Measurements from ENCODE around the gene DLEC1. TPM values are rescaled to one million over a fixed set of nuclear protein-coding genes. Genes with fewer than 3 reads are reported as not detected.

Gene DLEC1
- total and polyA plus RNA-seq, 2 donors (not counting 1 experiment from before 2014, with no cell fraction given): under 0.01 to 0.02 TPM

DNA sequence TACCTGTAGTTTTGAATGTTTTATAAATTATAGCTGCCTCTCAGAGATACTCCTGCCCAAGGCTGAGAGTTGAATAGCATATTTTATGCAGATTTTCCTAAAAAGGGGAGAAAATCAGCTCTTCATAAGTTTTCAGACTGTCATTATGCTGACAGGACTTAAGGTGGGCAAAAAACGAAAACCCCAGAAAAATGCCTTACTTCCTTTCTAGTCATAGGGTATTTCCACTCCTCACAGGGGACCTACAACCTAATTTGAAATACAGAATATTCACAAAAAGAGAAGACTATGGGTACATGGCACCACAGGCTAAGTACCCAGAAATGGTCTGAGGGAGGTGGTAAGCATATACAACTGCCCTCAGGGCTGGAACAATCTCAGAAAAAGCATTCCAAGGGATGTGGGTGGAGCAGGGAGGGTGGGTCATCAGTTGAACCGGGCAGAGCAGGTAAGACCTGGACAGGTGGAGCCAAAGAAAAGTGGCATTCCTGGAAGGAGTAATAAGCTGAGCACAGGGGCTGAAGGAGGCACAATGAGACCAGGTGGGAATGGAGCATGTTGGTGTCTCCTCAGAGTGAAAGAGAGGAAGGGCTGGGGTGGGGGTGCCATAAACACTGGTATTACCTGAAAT, 115.7 kb downstream of the DLEC1 start:
- Histone ChIP-seq H3K9ac (ENCODE audit: insufficient read depth, low read length) (no peak overlapping the region), H3K4me1 (ENCODE audit: control insufficient read depth, extremely low read depth, insufficient read depth, low read length) (no peaks in the 10 kb centered on the region), H2AFZ (ENCODE audit: low read length) (no peak overlapping the region), H3K27ac (ENCODE audit: insufficient read depth, low read length) (no peak overlapping the region), H4K20me1 (ENCODE audit: control insufficient read depth, extremely low read depth, insufficient read depth, low read length) (no peaks in the 10 kb centered on the region), H3K27me3 (ENCODE audit: control insufficient read depth, insufficient read depth, low read length) (no peaks in the 10 kb centered on the region), H3K4me2 (ENCODE audit: extremely low read depth, insufficient read depth, low read length) (no peak overlapping the region), H3K9me3 (ENCODE audit: control insufficient read depth, insufficient read depth, low read depth, low read length) (no peaks in the 10 kb centered on the region), H3K4me3 (replicated peaks in 1 of 4; ENCODE audit: control extremely low read depth in 1 of 4, insufficient read depth in 1 of 4, low read depth in 3 of 4, low read length in 4 of 4) (no peak overlapping the region), H3K79me2 (ENCODE audit: control insufficient read depth, insufficient read depth, low read length) (no peaks in the 10 kb centered on the region), H3K36me3 (ENCODE audit: control insufficient read depth, insufficient read depth, low read length) (no peaks in the 10 kb centered on the region)
- no peak for DNase-seq (ENCODE audit: low read depth in 2 of 2)
- TF ChIP-seq, protein P1, sequence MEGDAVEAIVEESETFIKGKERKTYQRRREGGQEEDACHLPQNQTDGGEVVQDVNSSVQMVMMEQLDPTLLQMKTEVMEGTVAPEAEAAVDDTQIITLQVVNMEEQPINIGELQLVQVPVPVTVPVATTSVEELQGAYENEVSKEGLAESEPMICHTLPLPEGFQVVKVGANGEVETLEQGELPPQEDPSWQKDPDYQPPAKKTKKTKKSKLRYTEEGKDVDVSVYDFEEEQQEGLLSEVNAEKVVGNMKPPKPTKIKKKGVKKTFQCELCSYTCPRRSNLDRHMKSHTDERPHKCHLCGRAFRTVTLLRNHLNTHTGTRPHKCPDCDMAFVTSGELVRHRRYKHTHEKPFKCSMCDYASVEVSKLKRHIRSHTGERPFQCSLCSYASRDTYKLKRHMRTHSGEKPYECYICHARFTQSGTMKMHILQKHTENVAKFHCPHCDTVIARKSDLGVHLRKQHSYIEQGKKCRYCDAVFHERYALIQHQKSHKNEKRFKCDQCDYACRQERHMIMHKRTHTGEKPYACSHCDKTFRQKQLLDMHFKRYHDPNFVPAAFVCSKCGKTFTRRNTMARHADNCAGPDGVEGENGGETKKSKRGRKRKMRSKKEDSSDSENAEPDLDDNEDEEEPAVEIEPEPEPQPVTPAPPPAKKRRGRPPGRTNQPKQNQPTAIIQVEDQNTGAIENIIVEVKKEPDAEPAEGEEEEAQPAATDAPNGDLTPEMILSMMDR (conservative IDR thresholded peaks at IDR 0.05 in 1 of 2, IDR thresholded peaks at IDR 0.05 in 1 of 2; ENCODE audit: low read depth in 1 of 2, low read length in 2 of 2): no peak

DNA sequence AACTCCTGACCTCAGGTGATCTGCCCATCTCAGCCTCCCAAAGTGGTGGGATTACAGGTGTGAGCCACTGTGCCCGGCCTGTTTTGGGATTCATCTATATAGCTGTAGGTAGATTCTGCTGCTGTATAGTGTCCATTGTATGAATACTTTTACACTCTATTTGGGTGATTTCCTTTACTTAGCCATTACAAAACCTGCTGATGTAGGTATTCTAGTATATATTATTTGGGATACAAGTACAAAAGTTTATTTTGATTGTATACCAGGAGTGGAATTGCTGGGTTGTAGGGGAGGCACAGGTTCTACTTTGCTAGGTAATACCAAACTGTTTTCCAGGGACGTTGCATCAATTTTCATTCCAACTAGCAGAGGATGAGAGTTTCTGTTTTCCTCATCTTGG, 116.8 kb downstream of the DLEC1 start:
- no peak overlapping the region for H2AFZ ChIP-seq (ENCODE audit: low read length)
- H3K4me2 ChIP-seq (ENCODE audit: extremely low read depth, insufficient read depth, low read length): no peak overlapping the region
- H3K36me3 ChIP-seq (ENCODE audit: control insufficient read depth, insufficient read depth, low read length): no peaks in the 10 kb centered on the region
- H3K4me1 ChIP-seq (ENCODE audit: control insufficient read depth, extremely low read depth, insufficient read depth, low read length): no peaks in the 10 kb centered on the region
- H3K9ac ChIP-seq (ENCODE audit: insufficient read depth, low read length): no peak overlapping the region
- DNase-seq (ENCODE audit: low read depth in 2 of 2): no peak
- no peaks in the 10 kb centered on the region for H3K79me2 ChIP-seq (ENCODE audit: control insufficient read depth, insufficient read depth, low read length)
- no peaks in the 10 kb centered on the region for H3K9me3 ChIP-seq (ENCODE audit: control insufficient read depth, insufficient read depth, low read depth, low read length)
- no peak for TF ChIP-seq EZH2 (IDR thresholded peaks at IDR 0.05; ENCODE audit: low read length, missing control alignments)
- TF ChIP-seq, protein P1 (conservative IDR thresholded peaks at IDR 0.05 in 1 of 2, IDR thresholded peaks at IDR 0.05 in 1 of 2; ENCODE audit: low read depth in 1 of 2, low read length in 2 of 2): no peak
- H3K4me3 ChIP-seq (replicated peaks in 1 of 4; ENCODE audit: control extremely low read depth in 1 of 4, insufficient read depth in 1 of 4, low read depth in 3 of 4, low read length in 4 of 4): no peak overlapping the region
- no peak overlapping the region for H3K27ac ChIP-seq (ENCODE audit: insufficient read depth, low read length)
- H4K20me1 ChIP-seq (ENCODE audit: control insufficient read depth, extremely low read depth, insufficient read depth, low read length): no peaks in the 10 kb centered on the region
- no peaks in the 10 kb centered on the region for H3K27me3 ChIP-seq (ENCODE audit: control insufficient read depth, insufficient read depth, low read length)

DNA sequence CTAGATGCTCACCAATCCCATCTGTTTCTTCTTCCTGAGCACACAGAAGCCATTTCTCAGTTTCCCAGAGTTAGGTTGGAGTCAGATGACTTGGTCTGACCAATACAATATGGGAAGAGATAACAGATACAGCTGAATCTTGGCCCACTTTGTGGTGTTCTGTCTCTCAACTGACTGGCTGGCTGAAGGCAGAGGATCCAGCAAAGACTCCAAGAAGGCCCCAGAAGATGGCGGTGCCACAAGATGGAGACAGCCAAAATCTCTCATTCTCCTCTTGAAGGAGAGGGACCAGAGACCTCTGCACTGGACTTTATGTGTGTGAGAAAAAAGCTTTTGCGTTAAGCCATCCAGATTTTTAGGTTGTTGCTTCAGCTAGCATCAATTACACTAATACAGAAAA, 118.1 kb downstream of the DLEC1 start:
- no peak overlapping the region for H3K9ac ChIP-seq (ENCODE audit: insufficient read depth, low read length)
- no peak for DNase-seq (ENCODE audit: low read depth in 2 of 2)
- H3K9me3 ChIP-seq (ENCODE audit: control insufficient read depth, insufficient read depth, low read depth, low read length): no peaks in the 10 kb centered on the region
- no peaks in the 10 kb centered on the region for H4K20me1 ChIP-seq (ENCODE audit: control insufficient read depth, extremely low read depth, insufficient read depth, low read length)
- no peaks in the 10 kb centered on the region for H3K4me1 ChIP-seq (ENCODE audit: control insufficient read depth, extremely low read depth, insufficient read depth, low read length)
- H3K27me3 ChIP-seq (ENCODE audit: control insufficient read depth, insufficient read depth, low read length): no peaks in the 10 kb centered on the region
- H3K4me2 ChIP-seq (ENCODE audit: extremely low read depth, insufficient read depth, low read length): no peak overlapping the region
- H3K27ac ChIP-seq (ENCODE audit: insufficient read depth, low read length): no peak overlapping the region
- H3K36me3 ChIP-seq (ENCODE audit: control insufficient read depth, insufficient read depth, low read length): no peaks in the 10 kb centered on the region
- H2AFZ ChIP-seq (ENCODE audit: low read length): no peak overlapping the region
- TF ChIP-seq, protein P1 (conservative IDR thresholded peaks at IDR 0.05 in 1 of 2, IDR thresholded peaks at IDR 0.05 in 1 of 2; ENCODE audit: low read depth in 1 of 2, low read length in 2 of 2): no peak
- no peak for TF ChIP-seq EZH2 (IDR thresholded peaks at IDR 0.05; ENCODE audit: low read length, missing control alignments)
- H3K79me2 ChIP-seq (ENCODE audit: control insufficient read depth, insufficient read depth, low read length): no peaks in the 10 kb centered on the region
- H3K4me3 ChIP-seq (replicated peaks in 1 of 4; ENCODE audit: control extremely low read depth in 1 of 4, insufficient read depth in 1 of 4, low read depth in 3 of 4, low read length in 4 of 4): no peak overlapping the region
